Mesangial cell (primary cell): ENCODE results near the gene DKKL1. TPM values are rescaled to one million over a fixed set of nuclear protein-coding genes. Genes with fewer than 3 reads are reported as not detected.

Experiments used
- total RNA-seq: library from RNA; depleted of rRNA; stranded (reverse); fragments of >200 nt; gene quantifications from 2 replicates; pipeline ENCODE4 v1.2.3, GENCODE V29; 2015

The DKKL1 gene
- total RNA-seq = 0.81 and 2.3 TPM in 2 replicates

DNA sequence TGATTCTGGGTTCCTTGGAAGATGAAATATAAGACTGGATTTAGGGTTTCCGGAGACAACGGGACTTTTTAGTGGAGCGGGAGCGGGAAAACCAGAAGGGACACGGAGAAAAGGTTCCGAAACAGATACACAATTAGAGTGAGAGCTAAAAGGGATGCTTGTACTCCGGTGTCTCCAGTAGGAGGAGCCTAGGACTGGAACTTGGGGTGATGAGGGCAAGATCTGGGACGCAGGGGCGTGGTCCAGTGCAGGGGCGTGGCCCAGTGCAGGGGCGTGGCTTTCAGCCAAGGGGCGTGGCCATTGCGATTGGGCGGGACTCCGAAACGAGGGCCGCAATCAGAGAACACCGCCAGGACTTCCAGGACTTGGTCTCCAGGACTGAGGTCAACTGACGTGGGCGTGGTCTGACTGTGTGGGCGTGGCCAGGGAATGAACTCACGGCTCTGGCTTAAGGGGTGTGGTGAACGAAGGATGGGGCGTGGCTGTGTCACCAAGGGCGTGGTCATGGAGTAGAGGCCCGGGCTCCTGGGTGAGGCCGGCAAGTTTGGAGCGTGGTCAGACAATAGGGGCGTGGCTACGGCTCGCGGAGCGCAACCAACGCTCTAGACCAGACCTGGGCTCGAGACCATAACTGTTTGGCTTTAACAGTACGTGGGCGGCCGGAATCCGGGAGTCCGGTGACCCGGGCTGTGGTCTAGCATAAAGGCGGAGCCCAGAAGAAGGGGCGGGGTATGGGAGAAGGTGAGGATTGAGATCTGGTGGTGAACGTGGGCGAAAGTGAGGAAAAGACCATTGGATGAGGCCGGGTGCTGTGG, at the start of gene DKKL1:
TSS of gene DKKL1 (plus strand) at position 610 of the 815 bp plus-strand sequence. CDS start at position 732, 122 bp downstream.

DNA sequence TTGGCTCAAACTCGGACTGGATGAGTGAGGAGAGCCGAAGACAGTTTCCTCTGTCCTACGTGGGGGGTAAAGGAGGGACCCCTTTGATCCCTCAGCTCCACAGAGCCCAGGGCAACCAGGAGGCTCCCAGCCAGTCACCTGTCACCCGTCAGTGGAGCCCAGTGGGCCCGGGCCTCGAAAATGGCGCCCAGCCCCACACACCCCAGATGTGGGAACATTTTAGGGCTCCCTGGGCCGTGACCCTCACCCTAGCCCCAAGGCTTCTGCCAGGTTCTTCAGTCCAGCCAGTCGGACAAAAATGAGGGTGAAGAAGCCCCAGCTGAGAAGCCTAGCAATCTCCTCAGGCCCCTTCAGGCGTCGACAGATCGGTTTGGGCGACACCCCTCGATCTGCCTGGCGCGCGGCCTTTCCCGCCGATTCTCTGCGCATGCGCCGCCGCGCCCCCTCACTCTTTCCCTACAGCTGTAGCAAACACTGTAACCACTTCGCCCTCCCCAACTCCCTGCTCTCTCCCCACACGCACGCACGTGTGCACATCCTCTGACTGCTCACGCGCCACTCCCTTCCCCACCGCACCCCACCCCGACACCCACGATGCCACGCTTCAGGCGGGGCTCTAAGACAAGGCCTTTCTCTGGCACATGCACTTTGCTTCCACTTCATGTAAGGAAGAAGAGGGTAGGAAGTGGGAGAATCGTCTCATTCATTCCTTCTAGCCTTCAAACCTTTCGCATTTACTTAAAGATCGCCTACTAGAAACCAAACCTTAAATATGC, 38.7 kb upstream of the DKKL1 start, which contains the start of gene SLC6A16:
TSS of gene SLC6A16 (minus strand) at position 391 of the 776 bp plus-strand sequence. CDS start 13,844 bp downstream, outside the sequence.

GRCh38 chr19:49335071-49335783, 28.4 kb upstream of the DKKL1 start, which contains the start of gene CD37:
CD37 (plus strand) TSS chr19:49335406; CDS start chr19:49335541, 135 bp downstream.

DNA sequence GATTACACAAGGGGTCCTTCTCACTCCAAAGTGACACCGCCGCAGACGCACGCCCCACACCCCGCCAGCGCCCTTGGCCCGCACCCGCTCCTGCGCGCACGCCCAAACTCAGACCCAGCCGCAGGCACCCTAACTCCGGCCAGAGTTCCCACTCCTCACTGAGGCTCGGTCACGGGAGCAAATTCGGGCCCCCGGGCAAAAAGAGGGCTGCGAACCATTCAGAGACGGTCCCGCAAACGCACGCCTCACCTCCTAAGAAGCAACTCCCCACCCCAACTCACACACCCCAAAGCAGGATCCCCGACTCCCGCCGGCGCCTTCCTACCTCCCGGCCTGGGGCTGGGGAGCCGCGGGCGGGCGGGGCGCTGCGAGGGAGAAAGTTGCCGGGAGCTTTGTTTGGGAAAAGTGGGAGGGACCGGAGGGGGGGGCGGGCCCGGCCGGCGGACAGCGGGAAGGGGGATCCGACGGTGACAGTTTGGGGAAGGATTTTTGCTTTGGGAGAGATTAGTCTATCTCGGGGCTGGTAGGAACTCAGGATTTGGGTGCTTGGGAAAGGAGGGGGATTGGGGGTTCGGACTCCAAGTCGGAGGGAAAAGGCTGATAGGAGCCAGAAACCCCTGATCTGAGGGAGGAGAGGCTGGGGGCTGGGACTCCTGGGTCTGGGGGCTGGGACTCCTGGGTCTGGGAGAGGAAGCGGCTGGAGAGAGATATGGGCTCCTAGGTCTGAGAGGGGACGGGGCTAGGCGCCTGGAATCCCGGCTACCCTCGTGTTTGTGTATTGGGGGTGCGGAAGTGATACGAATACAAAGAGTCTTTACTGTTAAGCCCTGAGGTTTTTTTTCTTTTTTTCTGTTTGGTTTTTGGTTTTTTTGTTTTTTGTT, 1.4 kb upstream of the DKKL1 start, which contains the start of gene TEAD2:
TSS of gene TEAD2 (minus strand) at position 369 of the 881 bp plus-strand sequence. CDS start 2,341 bp downstream, outside the sequence.

DNA sequence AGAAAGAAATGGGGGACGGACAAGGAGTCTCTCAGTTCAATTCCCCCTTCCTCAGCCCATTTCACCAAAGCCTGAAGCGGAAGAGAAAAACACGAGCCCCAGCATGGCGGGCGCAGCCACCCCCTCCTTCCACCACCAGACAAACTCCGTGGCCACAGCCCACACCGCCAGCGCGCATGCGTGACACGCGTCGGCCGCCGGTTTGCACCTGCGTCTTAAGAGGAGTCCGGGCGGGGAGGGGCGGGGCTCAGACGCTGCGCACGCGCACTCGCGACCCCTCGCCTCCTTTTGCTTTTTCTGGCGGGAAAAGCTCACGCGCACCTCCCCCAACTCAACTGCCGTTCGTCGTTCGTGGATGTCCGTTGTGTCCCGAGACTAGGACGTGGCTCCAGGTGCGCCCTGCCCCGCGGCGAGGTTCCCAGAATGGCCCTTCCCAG, 24.3 kb downstream of the DKKL1 start, which contains the start of gene KASH5:
TSS of gene KASH5 (plus strand) at position 314 of the 437 bp plus-strand sequence. CDS start 2,635 bp downstream, outside the sequence.

DNA sequence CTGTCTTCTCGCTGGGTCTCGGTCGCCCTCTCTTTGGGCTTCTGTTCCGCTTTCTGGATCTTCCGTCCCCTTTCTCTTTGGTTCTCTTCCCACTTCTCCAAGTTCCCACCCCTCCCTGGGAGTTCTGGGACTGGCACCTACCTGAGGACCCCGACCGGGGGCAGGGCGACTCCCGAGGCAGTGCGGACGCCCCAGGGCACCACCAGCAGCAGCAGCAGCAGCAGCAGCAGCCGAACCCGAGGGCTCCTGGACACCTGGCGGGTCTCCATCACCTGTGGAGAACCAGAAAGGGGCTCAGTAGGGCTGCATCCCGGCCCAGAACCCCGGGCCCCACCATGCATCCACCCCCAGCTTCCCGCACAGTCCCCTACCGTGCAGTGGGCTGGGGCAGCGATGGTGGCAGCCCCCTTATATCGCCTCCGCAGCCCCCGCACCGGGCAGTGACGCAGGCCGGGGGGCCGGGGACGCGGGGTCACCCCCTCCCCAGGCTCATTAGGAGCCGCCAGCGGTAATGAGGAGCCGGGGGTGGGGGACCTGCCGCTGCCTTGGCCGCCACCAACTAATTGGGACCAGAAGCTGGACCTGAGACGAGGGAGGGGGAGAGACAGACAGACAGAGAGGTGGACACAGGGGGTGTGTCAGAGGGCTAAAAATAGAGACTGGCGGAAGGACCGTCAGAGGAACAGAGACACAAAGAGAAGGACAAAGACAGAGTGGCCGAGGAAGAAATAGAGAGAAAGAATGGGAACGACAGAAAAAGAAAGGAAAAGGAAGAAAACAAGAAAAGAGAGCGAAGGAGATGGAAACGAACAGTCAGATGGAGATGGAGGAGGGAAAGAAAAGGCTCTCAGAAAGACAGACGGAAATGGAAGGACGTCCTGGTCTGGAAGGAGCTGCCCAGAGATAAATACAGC, 59.7 kb downstream of the DKKL1 start, which contains the start of gene PTH2:
TSS of gene PTH2 (minus strand) at position 371 of the 914 bp plus-strand sequence. CDS start at position 269, 102 bp downstream.

Other genes with a start within 250 kb of the DKKL1 start
- gene LIN7B, start 249.5 kb upstream of the DKKL1 start, total RNA-seq = 6.4 and 8.9 TPM in 2 replicates
- gene C19orf73, start 244.7 kb upstream of the DKKL1 start, total RNA-seq = 3.7 and 6.0 TPM in 2 replicates
- 2.4 and 2.7 TPM in 2 replicates for gene PPFIA3, start 244.3 kb upstream of the DKKL1 start, total RNA-seq
- gene HRC, start 208.5 kb upstream of the DKKL1 start, total RNA-seq = not detected in 2 replicates
- gene TRPM4, start 206.1 kb upstream of the DKKL1 start, total RNA-seq = 7.7 and 13.8 TPM in 2 replicates
- under 0.01 and 0.13 TPM in 2 replicates for gene SLC6A16, start 38.7 kb upstream of the DKKL1 start, total RNA-seq
- not detected in 2 replicates for gene CD37, start 28.5 kb upstream of the DKKL1 start, total RNA-seq
- gene TEAD2, start 1.5 kb upstream of the DKKL1 start, total RNA-seq = 56.5 and 59.7 TPM in 2 replicates
- not detected in 2 replicates for gene KASH5, start 24.4 kb downstream of the DKKL1 start, total RNA-seq
- gene PTH2, start 59.6 kb downstream of the DKKL1 start, total RNA-seq = not detected in 2 replicates
- not detected in 2 replicates for gene GFY, start 61.5 kb downstream of the DKKL1 start, total RNA-seq
- under 0.01 TPM in 2 replicates for gene SLC17A7, start 77.7 kb downstream of the DKKL1 start, total RNA-seq
- 97.8 and 107 TPM in 2 replicates for gene PIH1D1, start 87.9 kb downstream of the DKKL1 start, total RNA-seq
- gene ALDH16A1, start 89.3 kb downstream of the DKKL1 start, total RNA-seq = 37.5 and 43.7 TPM in 2 replicates
- gene FLT3LG, start 110.3 kb downstream of the DKKL1 start, total RNA-seq = 0.81 and 5.7 TPM in 2 replicates
- 3,557 and 5,004 TPM in 2 replicates for gene RPL13A, start 123.7 kb downstream of the DKKL1 start, total RNA-seq
- 3,157 and 4,504 TPM in 2 replicates for gene RPS11, start 132.6 kb downstream of the DKKL1 start, total RNA-seq
- gene FCGRT, start 148.8 kb downstream of the DKKL1 start, total RNA-seq = 36.2 and 124 TPM in 2 replicates
- 88.3 and 94.6 TPM in 2 replicates for gene RCN3, start 164.1 kb downstream of the DKKL1 start, total RNA-seq
- 135 and 207 TPM in 2 replicates for gene NOSIP, start 216.7 kb downstream of the DKKL1 start, total RNA-seq
- 0.16 and 1.1 TPM in 2 replicates for gene PRRG2, start 217.4 kb downstream of the DKKL1 start, total RNA-seq
- 12.1 and 15.8 TPM in 2 replicates for gene PRR12, start 227.3 kb downstream of the DKKL1 start, total RNA-seq